H1 (cell line): Measurements from ENCODE around the gene CST7. TPM values are rescaled to one million over a fixed set of nuclear protein-coding genes. Genes with fewer than 3 reads are reported as not detected.

Source experiments
- CTCF ChIA-PET: fragments of 300-600 bp; sonication (Branson Sonifier 250); formaldehyde crosslinking; loops from one replicate; lab custom pipeline; 2021; ENCODE audit not compliant: partially characterized antibody; lab: Charles Lee
- POLR2A ChIA-PET: fragments of 300-600 bp; sonication (Branson Sonifier 250); formaldehyde crosslinking; loops from one replicate; lab custom pipeline; 2021; ENCODE audit warnings: inconsistent platforms; ENCODE audit not compliant: partially characterized antibody; lab: Charles Lee
- DNase-seq, 2 experiments: peaks; one replicate each; pipeline versions ENCODE4 v3.0.0 to v3.0.0-alpha.2; 2010 to 2022; ENCODE audit warnings: low spot score in 2 of 2, low read depth in 1 of 2, mixed read lengths in 1 of 2
- FAIRE-seq: peaks from 2 replicates; lab custom pipeline; 2011; peaks lifted over from hg19 to GRCh38; lab: Jason Lieb, UNC
- H2AFZ ChIP-seq: 2 replicates; pipeline ENCODE4 v1.8.1; 2012; ENCODE audit warnings: low read length, inconsistent platforms
- H2AK5ac ChIP-seq: 2 replicates; pipeline ENCODE4 v1.6.1; 2013; ENCODE audit warnings: low read depth, low read length
- H2BK120ac ChIP-seq: replicated peaks from 2 replicates; pipeline ENCODE3; 2013; ENCODE audit warnings: low read depth, low read length, inconsistent platforms
- H2BK12ac ChIP-seq: 2 replicates; pipeline ENCODE4 v1.6.1; 2013; ENCODE audit warnings: low read depth, low read length
- H2BK15ac ChIP-seq: 2 replicates; pipeline ENCODE4 v1.6.1; 2013; ENCODE audit warnings: low read length
- H2BK20ac ChIP-seq: 2 replicates; pipeline ENCODE4 v1.6.1; 2013; ENCODE audit warnings: low read length
- H2BK5ac ChIP-seq: 2 replicates; pipeline ENCODE4 v1.6.1; 2013; ENCODE audit warnings: low read depth, low read length
- H3K14ac ChIP-seq: 2 replicates; pipeline ENCODE4 v1.6.1; 2013; ENCODE audit warnings: inconsistent platforms; ENCODE audit not compliant: insufficient read length
- H3K18ac ChIP-seq: 2 replicates; pipeline ENCODE4 v1.6.1; 2013; ENCODE audit warnings: low read length; ENCODE audit errors: extremely low read depth
- H3K23ac ChIP-seq: 2 replicates; pipeline ENCODE4 v1.6.1; 2013; ENCODE audit warnings: inconsistent platforms; ENCODE audit not compliant: insufficient read length
- H3K23me2 ChIP-seq: 2 replicates; pipeline ENCODE4 v1.6.1; 2013; ENCODE audit warnings: low read depth, low read length
- H3K27ac ChIP-seq: 2 replicates; pipeline ENCODE4 v1.6.1; 2011; ENCODE audit warnings: low read depth, low read length, inconsistent platforms
- H3K27me3 ChIP-seq, 4 experiments: replicated peaks in 1 of 4; 1 replicate in 1 of 4; 2 replicates in 3 of 4; pipeline versions ENCODE4 v1.6.1 to v1.8.1; 2011 to 2013; ENCODE audit warnings: low read length in 3 of 4, mild to moderate bottlenecking in 3 of 4, inconsistent platforms in 2 of 4, mixed read lengths in 2 of 4, moderate library complexity in 1 of 4; ENCODE audit not compliant: control insufficient read depth in 3 of 4, insufficient read depth in 3 of 4; ENCODE audit errors: extremely low read depth in 1 of 4
- H3K36me3 ChIP-seq, 4 experiments: 2 replicates each; pipeline versions ENCODE4 v1.6.1 to v1.8.1; 2011 to 2013; ENCODE audit warnings: mild to moderate bottlenecking in 4 of 4, low read length in 3 of 4, moderate library complexity in 2 of 4, control low read depth in 1 of 4, inconsistent platforms in 1 of 4; ENCODE audit not compliant: insufficient read depth in 4 of 4, control insufficient read depth in 2 of 4
- H3K4ac ChIP-seq: replicated peaks from 2 replicates; pipeline ENCODE3; 2013; ENCODE audit warnings: low read length, low read depth, mixed read lengths, inconsistent platforms; ENCODE audit not compliant: insufficient read length
- H3K4me1 ChIP-seq, 4 experiments: replicated peaks in 1 of 4; 1 replicate in 1 of 4; 2 replicates in 3 of 4; pipeline versions ENCODE4 v1.6.1 to v1.8.1; 2011 to 2013; ENCODE audit warnings: low read length in 3 of 4, inconsistent platforms in 2 of 4, mixed read lengths in 1 of 4; ENCODE audit not compliant: insufficient read depth in 4 of 4, control insufficient read depth in 3 of 4
- H3K4me2 ChIP-seq, 2 experiments: 2 replicates each; pipeline versions ENCODE4 v1.6.1 to v1.8.1; 2011 to 2013; ENCODE audit warnings: low read depth in 2 of 2, low read length in 2 of 2, control low read depth in 1 of 2, inconsistent platforms in 1 of 2, mild to moderate bottlenecking in 1 of 2; ENCODE audit not compliant: insufficient read depth in 1 of 2
- H3K4me3 ChIP-seq, 4 experiments: fragments of 200-600, 300-600 bp in 1 of 4; sonication (generic), shearing (Covaris generic), sonication (Bioruptor Twin) in 1 of 4; 2 replicates each; pipeline versions ENCODE4 v1.5.1 to v1.8.1; 2011 to 2016; ENCODE audit warnings: low read length in 4 of 4, low read depth in 3 of 4, control low read depth in 2 of 4, inconsistent platforms in 2 of 4, mild to moderate bottlenecking in 2 of 4, mixed read lengths in 1 of 4, moderate library complexity in 1 of 4; ENCODE audit not compliant: insufficient read depth in 2 of 4; ENCODE audit errors: extremely low read depth in 1 of 4
- H3K56ac ChIP-seq: replicated peaks from 2 replicates; pipeline ENCODE3; 2013; ENCODE audit warnings: low read depth, mild to moderate bottlenecking, mixed read lengths, low read length, inconsistent platforms; ENCODE audit not compliant: insufficient read length
- H3K79me1 ChIP-seq: 2 replicates; pipeline ENCODE4 v1.6.1; 2013; ENCODE audit warnings: low read depth, low read length, control low read depth
- H3K79me2 ChIP-seq, 2 experiments: 2 replicates each; pipeline versions ENCODE4 v1.6.1 to v1.8.1; 2012 to 2013; ENCODE audit warnings: low read length in 2 of 2, mild to moderate bottlenecking in 2 of 2, inconsistent platforms in 1 of 2; ENCODE audit not compliant: insufficient read depth in 2 of 2, control insufficient read depth in 1 of 2
- H3K9ac ChIP-seq, 4 experiments: replicated peaks in 1 of 4; 1 replicate in 1 of 4; 2 replicates in 3 of 4; pipeline versions ENCODE4 v1.6.1 to v1.8.1; 2011 to 2013; ENCODE audit warnings: low read depth in 3 of 4, low read length in 3 of 4, control low read depth in 2 of 4, mild to moderate bottlenecking in 2 of 4, moderate library complexity in 2 of 4, inconsistent platforms in 1 of 4; ENCODE audit errors: extremely low read depth in 1 of 4
- H3K9me3 ChIP-seq, 2 experiments: 2 replicates each; pipeline versions ENCODE4 v1.6.1 to v1.8.1; 2012 to 2013; ENCODE audit warnings: mild to moderate bottlenecking in 2 of 2, moderate library complexity in 2 of 2, control low read depth in 1 of 2, inconsistent platforms in 1 of 2, low read depth in 1 of 2, low read length in 1 of 2, mixed read lengths in 1 of 2; ENCODE audit not compliant: insufficient read depth in 2 of 2
- H4K20me1 ChIP-seq, 2 experiments: replicated peaks in 1 of 2; 2 replicates each; pipeline versions ENCODE3 to v1.8.1; 2011 to 2013; ENCODE audit warnings: inconsistent platforms in 2 of 2, low read length in 2 of 2, mild to moderate bottlenecking in 1 of 2; ENCODE audit not compliant: insufficient read depth in 2 of 2, control insufficient read depth in 1 of 2
- H4K5ac ChIP-seq: 2 replicates; pipeline ENCODE4 v1.6.1; 2013; ENCODE audit warnings: low read length, low read depth, mixed read lengths, inconsistent platforms; ENCODE audit not compliant: insufficient read length
- H4K8ac ChIP-seq: 2 replicates; pipeline ENCODE4 v1.8.0; 2013; ENCODE audit warnings: mild to moderate bottlenecking, moderate library complexity, low read length, inconsistent platforms; ENCODE audit not compliant: insufficient read depth; ENCODE audit errors: extremely low read depth
- H4K91ac ChIP-seq: replicated peaks from 2 replicates; pipeline ENCODE3; 2013; ENCODE audit warnings: low read length, mixed read lengths, inconsistent platforms; ENCODE audit not compliant: insufficient read length
- BCL11A ChIP-seq, 2 experiments: IDR thresholded peaks; one replicate each; pipeline ENCODE4 v1.6.1; 2011; ENCODE audit warnings: low read depth in 2 of 2, low read length in 2 of 2, mild to moderate bottlenecking in 2 of 2
- BRCA1 ChIP-seq: IDR thresholded peaks from 2 replicates; pipeline ENCODE4 v1.6.1; 2012; ENCODE audit warnings: low read depth, low read length, improper control_type of control experiment
- CEBPB ChIP-seq: IDR thresholded peaks from 2 replicates; pipeline ENCODE4 v1.6.1; 2012; ENCODE audit warnings: low read depth, low read length
- HDAC6 ChIP-seq: IDR thresholded peaks from one replicate; pipeline ENCODE4 v1.7.1; 2012; ENCODE audit warnings: low read depth, mild to moderate bottlenecking, inconsistent platforms, low read length, moderate library complexity
- JUN ChIP-seq: IDR thresholded peaks from 2 replicates; pipeline ENCODE4 v1.6.1; 2011; ENCODE audit warnings: low read depth, mild to moderate bottlenecking, improper control_type of control experiment, low read length
- NRF1 ChIP-seq: IDR thresholded peaks from 2 replicates; pipeline ENCODE4 v1.6.1; 2011; ENCODE audit warnings: mild to moderate bottlenecking, low read depth, low read length, improper control_type of control experiment
- PHF8 ChIP-seq: fragments of 200-600 bp; sonication (generic); conservative IDR thresholded peaks from 2 replicates; pipeline ENCODE4 v1.7.1; 2012; ENCODE audit warnings: low read depth, mild to moderate bottlenecking, inconsistent platforms, low read length, moderate library complexity
- RFX5 ChIP-seq: IDR thresholded peaks from 2 replicates; pipeline ENCODE4 v1.6.1; 2011; ENCODE audit warnings: low read depth, low read length, improper control_type of control experiment, borderline replicate concordance
- SP1 ChIP-seq: IDR thresholded peaks from 2 replicates; pipeline ENCODE4 v1.6.1; 2011; ENCODE audit warnings: low read depth, low read length
- TCF12 ChIP-seq: IDR thresholded peaks from 2 replicates; pipeline ENCODE4 v1.6.1; 2011; ENCODE audit warnings: low read depth, mild to moderate bottlenecking, low read length
- WGBS, 2 experiments: shearing (Covaris generic) in 1 of 2; methylation state at CpG; one replicate each; pipeline versions ENCODE4 v1.1.6 to v1.1.7; 2013 to 2015; ENCODE audit warnings: low lambda C conversion rate in 2 of 2, mixed read lengths in 2 of 2, inconsistent platforms in 1 of 2, low coverage in 1 of 2, missing lambda C conversion rate in 1 of 2; ENCODE audit not compliant: insufficient replicate concordance in 2 of 2, insufficient coverage in 1 of 2, insufficient read length in 1 of 2; ENCODE audit errors: extremely low coverage in 1 of 2, missing lambda C conversion rate in 1 of 2; 5-methylcytosine and 5-hydroxymethylcytosine counted together
- polyA plus RNA-seq, 7 experiments: library from polyadenylated mRNA; depleted of rRNA in 3 of 7; stranded (reverse) in 5 of 7; unstranded in 2 of 7; fragments of >200 nt in 5 of 7; fragments of 200-250 nt in 2 of 7; gene quantifications; 1 replicate in 5 of 7; 2 replicates in 1 of 7; 4 replicates in 1 of 7; pipeline versions ENCODE4 v1.2.1 to v1.2.3, GENCODE V29; 2011 to 2013; ENCODE audit warnings: missing spikeins in 2 of 7, mixed read lengths in 2 of 7
- total RNA-seq: library from RNA; stranded (reverse); fragmentation: NEBNext Ultra II Directional; extraction: Animal tissue kit (Norgen Biotek cat#: 25700); gene quantifications from 2 replicates; pipeline ENCODE4 v1.2.1, GENCODE V29; 2021
- TF ChIP-seq, protein P1 (sequence below): IDR thresholded peaks from 2 replicates; pipeline ENCODE4 v1.6.1; 2012; ENCODE audit warnings: inconsistent platforms

CST7 gene
- total and polyA plus RNA-seq, 2 of the 8 experiments (the other 6 are each of a cell fraction or from before 2014, with no cell fraction given): not detected

DNA sequence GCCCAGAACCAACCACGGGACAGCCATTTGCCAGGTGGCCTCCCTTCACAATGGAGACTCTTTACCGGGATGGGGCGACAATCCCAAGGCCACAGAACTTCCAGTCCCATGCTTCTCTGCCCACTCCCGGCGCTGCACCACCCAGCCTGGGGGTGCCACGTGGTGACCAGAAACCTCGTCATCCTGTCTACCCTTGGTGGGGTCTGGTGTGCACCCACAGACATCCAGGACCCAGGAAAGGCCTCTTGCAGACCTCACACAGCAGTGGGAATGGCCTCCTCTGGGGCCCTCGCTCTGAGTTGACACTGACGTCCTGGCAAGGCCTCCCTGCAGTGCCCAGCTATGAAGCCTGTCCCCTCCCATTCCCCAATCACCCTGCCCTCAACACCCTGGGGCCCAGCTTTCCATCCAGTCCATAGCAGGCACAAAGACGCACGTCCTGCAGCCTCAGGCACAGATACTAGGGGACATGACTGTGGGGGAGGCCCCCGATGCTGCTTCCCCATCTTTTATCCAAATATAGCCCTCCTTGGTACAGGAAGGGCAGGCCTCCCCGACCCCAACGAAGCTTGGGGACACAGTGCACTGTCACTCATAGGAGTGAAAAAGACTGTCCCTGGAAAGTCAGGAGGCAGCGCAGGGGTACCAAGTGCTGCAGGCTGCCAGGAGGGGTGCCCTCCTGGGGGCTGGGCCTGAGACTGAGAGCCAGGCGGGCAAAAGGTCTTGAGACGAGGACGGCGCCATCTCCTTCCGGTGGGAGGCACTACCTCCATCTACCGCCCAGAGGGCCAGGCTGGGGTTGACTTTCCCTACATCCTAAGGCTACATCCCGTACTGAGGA, 7.2 kb downstream of the CST7 start:
- WGBS, 2 experiments: 95% methylated on average over 20 of the region's 22 CpGs; no CpG with 5 or more reads in 1 of the 2 experiments
- Histone ChIP-seq H3K27ac (no peak overlapping the region), H3K79me1 (no peaks in the 10 kb centered on the region), H2AK5ac (no peak overlapping the region), H4K5ac (no peak overlapping the region), H3K4me2 (no peak overlapping the region), H3K56ac (no peak overlapping the region), H2BK20ac (no peak overlapping the region), H3K79me2 (no peaks in the 10 kb centered on the region), H3K14ac (no peak overlapping the region), H3K18ac (no peak overlapping the region), H3K4me3 (no peak overlapping the region), H4K8ac (no peak overlapping the region; the same call in 1 of the 2 replicates), H2AFZ (no peak overlapping the region), H3K9me3 (no peaks in the 10 kb centered on the region), H3K4ac (no peak overlapping the region), H3K9ac (no peak overlapping the region), H3K36me3 (peaks cover 0 to 2% (median 0%) of the 10 kb centered on the region in 4 experiments; a peak in 1 of 8 replicates), H3K4me1 (peaks cover 0 to 2% (median 0%) of the 10 kb centered on the region in 4 experiments; a peak in 1 of 7 replicates), H2BK120ac (no peak overlapping the region), H2BK5ac (no peak overlapping the region; the same call in 1 of the 2 replicates), H3K27me3 (no peaks in the 10 kb centered on the region), H4K91ac (no peak overlapping the region), H2BK12ac (no peak overlapping the region), H4K20me1 (peaks cover 0 to 2% of the 10 kb centered on the region in 2 experiments), H3K23ac (no peak overlapping the region), H3K23me2 (no peaks in the 10 kb centered on the region), H2BK15ac (no peak overlapping the region)
- FAIRE-seq (no peak), DNase-seq (peak in 1 of 2 experiments; percentile 26)
- CTCF ChIA-PET: interaction anchor here (1.1 kb wide), 2 partner anchors 220 to 1018 kb away, joined by 3 to 6 read pairs; no protein-coding TSS in a partner anchor
- TF ChIP-seq, protein P1, sequence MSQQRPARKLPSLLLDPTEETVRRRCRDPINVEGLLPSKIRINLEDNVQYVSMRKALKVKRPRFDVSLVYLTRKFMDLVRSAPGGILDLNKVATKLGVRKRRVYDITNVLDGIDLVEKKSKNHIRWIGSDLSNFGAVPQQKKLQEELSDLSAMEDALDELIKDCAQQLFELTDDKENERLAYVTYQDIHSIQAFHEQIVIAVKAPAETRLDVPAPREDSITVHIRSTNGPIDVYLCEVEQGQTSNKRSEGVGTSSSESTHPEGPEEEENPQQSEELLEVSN: no peak
- TF ChIP-seq JUN (no peak), SP1 (no peak), BCL11A (IDR thresholded peaks at IDR 0.05; ENCODE audit: low read depth in 2 of 2, low read length in 2 of 2) (no peak), CEBPB (no peak), TCF12 (no peak), BRCA1 (no peak), PHF8 (no peak), HDAC6 (no peak), NRF1 (no peak), RFX5 (no peak)
- POLR2A ChIA-PET: no interaction called here
